ES-I3 (cell line): ENCODE results near the gene GPR6.

Experiments used
- H3K36me3 ChIP-seq: 2 replicates; pipeline ENCODE4 v1.6.1; 2013; ENCODE audit warnings: mild to moderate bottlenecking, low read length, control low read depth, moderate library complexity; ENCODE audit not compliant: insufficient read depth
- H3K4me1 ChIP-seq: 2 replicates; pipeline ENCODE4 v1.6.1; 2013; ENCODE audit warnings: mild to moderate bottlenecking, control low read depth, low read length; ENCODE audit not compliant: insufficient read depth
- H3K9ac ChIP-seq: 2 replicates; pipeline ENCODE4 v1.6.1; 2013; ENCODE audit warnings: low read depth, mild to moderate bottlenecking, low read length, moderate library complexity
- H3K9me3 ChIP-seq: 2 replicates; pipeline ENCODE4 v1.6.1; 2013; ENCODE audit warnings: mild to moderate bottlenecking, low read length, moderate library complexity; ENCODE audit not compliant: control insufficient read depth, insufficient read depth

The GPR6 gene

GRCh38 chr6:110029144-110029543, 51.0 kb downstream of the GPR6 start:
- Histone ChIP-seq H3K36me3 (no peaks in the 10 kb centered on the region), H3K9ac (no peak overlapping the region), H3K9me3 (no peaks in the 10 kb centered on the region), H3K4me1 (no peaks in the 10 kb centered on the region)
